B cell (primary cell): ENCODE data around the gene AGAP9.
"Not testable (repeated sequence)": the region's sequence is repeated elsewhere in the genome, so short reads cannot be mapped to it uniquely, and the experiment has no call there.

ENCODE experiments used
- EZH2 ChIP-seq: IDR thresholded peaks from 2 replicates; pipeline ENCODE4 v1.6.1; 2012; ENCODE audit warnings: borderline replicate concordance, low read depth, mild to moderate bottlenecking, moderate library complexity, low read length; ENCODE audit not compliant: insufficient read depth, poor library complexity, severe bottlenecking
- TF ChIP-seq, protein P1 (sequence below): fragments of 200-600 bp; IDR thresholded peaks from one replicate; pipeline ENCODE4 v1.8.0; 2022; ENCODE audit warnings: antibody characterized with exemption, mild to moderate bottlenecking

DNA sequence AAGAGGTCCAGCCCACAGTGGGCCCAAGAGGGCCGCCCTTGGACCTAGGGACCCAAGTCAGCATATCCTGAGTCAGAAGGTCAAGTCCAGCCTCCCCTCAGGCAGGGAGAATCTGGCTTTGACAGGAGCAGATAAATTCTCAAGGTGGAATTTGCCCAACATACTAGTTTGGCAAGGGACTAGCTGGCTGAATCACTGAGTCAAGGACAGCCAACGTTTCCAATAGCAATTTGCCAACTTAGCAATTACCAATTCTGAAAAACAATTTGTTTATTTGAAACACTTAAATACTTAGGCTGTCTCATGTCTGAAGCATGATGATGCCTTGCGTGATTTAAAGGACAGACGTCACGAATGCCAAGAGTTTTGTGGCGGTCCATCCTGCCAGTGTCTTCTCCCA is 29.2 kb downstream of the AGAP9 start:
- TF ChIP-seq, protein P1, sequence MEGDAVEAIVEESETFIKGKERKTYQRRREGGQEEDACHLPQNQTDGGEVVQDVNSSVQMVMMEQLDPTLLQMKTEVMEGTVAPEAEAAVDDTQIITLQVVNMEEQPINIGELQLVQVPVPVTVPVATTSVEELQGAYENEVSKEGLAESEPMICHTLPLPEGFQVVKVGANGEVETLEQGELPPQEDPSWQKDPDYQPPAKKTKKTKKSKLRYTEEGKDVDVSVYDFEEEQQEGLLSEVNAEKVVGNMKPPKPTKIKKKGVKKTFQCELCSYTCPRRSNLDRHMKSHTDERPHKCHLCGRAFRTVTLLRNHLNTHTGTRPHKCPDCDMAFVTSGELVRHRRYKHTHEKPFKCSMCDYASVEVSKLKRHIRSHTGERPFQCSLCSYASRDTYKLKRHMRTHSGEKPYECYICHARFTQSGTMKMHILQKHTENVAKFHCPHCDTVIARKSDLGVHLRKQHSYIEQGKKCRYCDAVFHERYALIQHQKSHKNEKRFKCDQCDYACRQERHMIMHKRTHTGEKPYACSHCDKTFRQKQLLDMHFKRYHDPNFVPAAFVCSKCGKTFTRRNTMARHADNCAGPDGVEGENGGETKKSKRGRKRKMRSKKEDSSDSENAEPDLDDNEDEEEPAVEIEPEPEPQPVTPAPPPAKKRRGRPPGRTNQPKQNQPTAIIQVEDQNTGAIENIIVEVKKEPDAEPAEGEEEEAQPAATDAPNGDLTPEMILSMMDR: not testable (repeated sequence)
- TF ChIP-seq EZH2: not testable (repeated sequence)
